ENCODE measurements around the gene FOXD4L5. TPM values are rescaled to one million over a fixed set of nuclear protein-coding genes. Genes with fewer than 3 reads are reported as not detected.

The FOXD4L5 gene
- not detected in 2 replicates for total RNA-seq

GRCh38 chr9:65285109-65285508 is at the start of gene FOXD4L5:
Gene FOXD4L5, minus strand, starts transcription at chr9:65285209. Its CDS starts 832 bp downstream, at chr9:65284377.

Data from bronchus fibroblast of lung (primary cell).